Loucy (cell line): ENCODE results near the gene SLC5A1.

Experiments
- EZH2phosphoT487 ChIP-seq: fragments of 200-600 bp; IDR thresholded peaks from 2 replicates; pipeline ENCODE4 v1.6.1; 2018; ENCODE audit warnings: antibody characterized with exemption, mild to moderate bottlenecking, moderate library complexity, borderline replicate concordance
- TF ChIP-seq, protein P1 (sequence below): fragments of 200-600 bp; sonication (generic); conservative IDR thresholded peaks from 2 replicates; pipeline ENCODE4 v1.5.1; 2014; ENCODE audit warnings: mild to moderate bottlenecking, antibody characterized with exemption, low read length

DNA sequence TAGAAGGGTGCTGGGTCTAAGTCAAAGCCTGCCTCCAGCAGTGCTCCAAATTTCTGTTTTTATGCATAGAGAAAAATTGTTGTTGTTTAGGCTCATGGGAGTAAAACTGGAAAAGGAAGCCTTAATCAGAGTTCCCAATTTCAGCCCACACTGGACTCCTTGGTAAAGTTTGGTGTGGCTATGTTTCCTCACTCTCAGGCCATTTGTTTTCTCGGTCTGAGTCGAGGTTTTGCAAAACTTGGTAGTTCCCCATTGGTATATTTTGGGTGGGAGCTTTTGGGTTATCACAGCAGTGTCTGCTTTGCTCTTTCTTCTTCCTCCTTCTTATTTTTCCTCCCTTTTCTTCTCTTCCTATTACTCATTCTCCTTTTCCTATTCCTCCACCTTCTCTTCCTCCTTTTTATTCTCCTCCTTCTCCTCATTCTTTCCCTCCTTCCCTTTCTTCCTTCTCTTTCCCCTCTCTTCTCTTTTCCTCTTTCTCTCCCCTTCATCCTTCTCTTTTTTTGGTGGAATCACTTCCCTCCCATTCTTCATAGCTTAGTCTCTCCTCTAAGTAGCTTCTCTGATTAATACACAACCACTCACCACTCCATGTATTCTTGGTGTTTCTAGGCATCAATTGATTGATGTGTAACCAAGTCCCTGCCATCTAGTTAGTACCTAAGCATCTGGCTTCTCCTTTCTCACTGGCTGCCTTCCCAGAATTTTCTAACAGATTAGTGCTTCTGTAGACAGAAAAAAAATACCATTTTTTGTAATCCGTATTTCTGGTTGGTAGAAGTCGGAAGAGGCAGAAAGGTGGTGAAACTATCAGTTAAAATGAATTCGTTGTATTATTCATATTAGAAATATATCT lies 10.1 kb downstream of the SLC5A1 start:
- TF ChIP-seq, protein P1, sequence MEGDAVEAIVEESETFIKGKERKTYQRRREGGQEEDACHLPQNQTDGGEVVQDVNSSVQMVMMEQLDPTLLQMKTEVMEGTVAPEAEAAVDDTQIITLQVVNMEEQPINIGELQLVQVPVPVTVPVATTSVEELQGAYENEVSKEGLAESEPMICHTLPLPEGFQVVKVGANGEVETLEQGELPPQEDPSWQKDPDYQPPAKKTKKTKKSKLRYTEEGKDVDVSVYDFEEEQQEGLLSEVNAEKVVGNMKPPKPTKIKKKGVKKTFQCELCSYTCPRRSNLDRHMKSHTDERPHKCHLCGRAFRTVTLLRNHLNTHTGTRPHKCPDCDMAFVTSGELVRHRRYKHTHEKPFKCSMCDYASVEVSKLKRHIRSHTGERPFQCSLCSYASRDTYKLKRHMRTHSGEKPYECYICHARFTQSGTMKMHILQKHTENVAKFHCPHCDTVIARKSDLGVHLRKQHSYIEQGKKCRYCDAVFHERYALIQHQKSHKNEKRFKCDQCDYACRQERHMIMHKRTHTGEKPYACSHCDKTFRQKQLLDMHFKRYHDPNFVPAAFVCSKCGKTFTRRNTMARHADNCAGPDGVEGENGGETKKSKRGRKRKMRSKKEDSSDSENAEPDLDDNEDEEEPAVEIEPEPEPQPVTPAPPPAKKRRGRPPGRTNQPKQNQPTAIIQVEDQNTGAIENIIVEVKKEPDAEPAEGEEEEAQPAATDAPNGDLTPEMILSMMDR = no peak
- TF ChIP-seq EZH2phosphoT487 = no peak
